DMS79 (cell line): ENCODE data around the gene PLPP1.
A peak's percentile ranks its signal among the peaks of the same experiment; 100 is the strongest.

ENCODE experiments used
- DNase-seq: peaks from one replicate; lab custom pipeline; 2025; lab: John Stamatoyannopoulos, UW

Gene PLPP1

DNA sequence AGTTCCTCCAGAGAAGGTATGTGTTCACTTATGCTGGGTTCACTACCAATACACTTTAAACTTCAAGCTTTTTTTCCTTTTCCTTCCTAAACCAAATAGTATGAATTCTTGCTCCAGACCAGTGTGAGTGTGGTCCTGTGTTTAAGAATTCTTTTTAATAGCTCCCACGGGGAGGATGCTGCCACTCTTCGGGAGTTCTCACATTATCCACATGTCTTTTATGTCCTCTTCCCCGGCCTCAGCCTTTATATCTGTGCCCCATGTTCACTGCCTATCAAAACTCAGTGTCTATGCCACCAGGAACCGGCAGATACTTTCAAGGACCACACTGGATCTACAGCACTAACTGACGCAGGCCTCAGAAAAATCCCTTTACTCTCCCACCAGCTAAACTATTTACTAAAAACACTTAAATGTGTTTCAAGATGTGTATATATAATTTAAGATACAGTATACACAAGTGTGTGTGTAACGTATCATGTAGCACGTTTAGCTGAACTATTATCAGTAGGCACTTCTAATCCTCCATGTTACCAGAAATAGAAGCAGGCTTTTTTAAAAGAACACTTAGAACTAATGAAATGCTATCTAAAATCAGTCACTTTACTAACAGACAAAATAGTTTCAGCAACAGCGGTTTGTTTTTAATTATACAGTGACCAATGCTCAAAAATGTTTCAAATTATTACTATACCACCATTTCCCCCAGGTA lies 88.0 kb downstream of the PLPP1 start:
- DNase-seq = no peak

DNA sequence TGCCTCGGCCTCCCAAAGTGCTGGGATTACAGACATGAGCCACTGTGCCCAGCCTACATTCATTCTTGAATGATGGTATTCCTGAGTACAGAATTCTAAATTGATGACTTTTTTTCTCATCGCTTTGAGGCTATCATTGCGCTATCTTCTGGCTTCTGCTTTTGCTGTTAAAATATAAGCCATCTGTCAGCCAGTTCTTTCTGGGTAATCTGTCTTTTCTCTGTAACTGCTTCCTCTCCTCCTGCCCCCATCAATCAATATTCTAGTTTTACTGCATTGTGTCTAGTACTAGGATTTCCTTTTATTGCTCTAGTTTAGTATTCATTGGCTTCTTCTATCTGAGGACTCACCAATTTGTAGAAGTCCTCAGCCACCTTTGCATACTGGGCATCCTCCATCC lies 89.0 kb downstream of the PLPP1 start:
- DNase-seq = no peak

- no peak for DNase-seq
Measured at GRCh38 chr5:55441954-55442353, 92.8 kb downstream of the PLPP1 start.

DNA sequence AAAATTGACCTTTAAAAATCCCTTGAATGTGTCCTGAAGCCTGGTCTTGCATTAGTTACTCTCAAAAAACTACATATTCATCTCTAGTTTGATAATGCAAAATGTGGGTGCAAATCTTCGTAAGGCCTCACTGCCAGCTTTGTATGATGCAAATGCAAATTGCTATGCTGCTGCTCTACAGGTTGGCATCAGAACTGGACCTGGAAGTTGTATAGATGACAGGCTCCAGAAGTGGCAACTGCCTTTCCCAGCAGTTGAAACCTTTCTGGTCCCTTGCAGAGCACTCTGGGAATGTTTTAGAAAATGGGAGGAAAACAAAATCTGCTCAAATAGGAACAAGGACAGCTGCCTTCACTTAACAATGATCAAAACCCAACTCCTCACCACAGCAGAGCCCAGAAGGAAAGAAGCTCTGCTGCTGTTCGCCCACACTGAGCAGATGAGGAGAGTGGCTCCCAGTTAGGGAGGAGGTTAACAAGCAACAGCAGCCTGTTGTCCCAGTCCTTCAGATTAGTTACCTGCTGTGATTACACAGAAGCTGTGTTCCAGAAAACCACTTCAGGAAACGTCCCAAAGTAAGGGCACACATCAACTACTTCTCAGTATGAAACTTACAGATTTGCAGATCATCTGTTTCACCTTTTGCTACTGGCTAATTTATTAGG lies 93.5 kb downstream of the PLPP1 start:
- DNase-seq = no peak

DNA sequence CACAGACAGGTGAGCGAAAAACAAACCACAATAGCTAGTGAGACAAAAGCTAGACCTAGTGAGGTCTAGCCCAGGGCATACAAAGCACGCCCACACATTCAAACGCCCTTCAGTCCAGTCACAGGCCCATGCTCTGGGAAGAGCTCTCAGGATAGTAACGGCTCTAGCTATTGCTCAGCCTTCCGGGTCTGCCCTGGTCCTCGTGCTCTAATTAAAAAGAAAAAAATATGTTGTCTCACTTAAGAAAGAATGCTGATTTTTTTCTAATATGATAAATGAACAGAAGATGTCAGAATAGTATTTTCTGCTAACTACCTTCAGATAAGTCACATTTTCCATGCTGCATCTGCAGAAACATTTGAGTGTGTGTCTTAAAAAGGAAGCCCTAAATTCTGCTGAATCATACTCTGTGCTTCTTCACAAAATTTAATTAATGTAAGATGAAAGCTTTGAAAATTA lies 94.5 kb downstream of the PLPP1 start:
- no peak for DNase-seq

DNA sequence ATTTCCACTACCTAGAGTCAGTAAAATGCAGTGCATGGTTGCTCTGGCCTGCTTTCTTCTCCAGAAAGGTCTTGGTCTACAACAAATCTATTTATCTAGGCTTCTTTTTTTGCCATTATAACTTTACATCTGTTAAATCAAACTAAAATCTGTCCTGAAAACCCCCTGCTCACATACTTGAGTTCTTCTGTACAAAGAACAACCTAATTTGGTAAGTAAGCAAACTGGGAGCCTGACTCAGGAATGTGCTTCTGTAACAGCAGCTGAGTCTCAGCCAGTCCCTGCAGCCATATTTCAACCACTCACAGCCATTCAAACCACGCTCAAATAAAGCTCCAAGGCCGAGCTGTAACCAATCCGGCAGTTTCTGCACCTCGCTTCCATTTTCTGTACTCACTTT lies 95.8 kb downstream of the PLPP1 start:
- DNase-seq = no peak

DNA sequence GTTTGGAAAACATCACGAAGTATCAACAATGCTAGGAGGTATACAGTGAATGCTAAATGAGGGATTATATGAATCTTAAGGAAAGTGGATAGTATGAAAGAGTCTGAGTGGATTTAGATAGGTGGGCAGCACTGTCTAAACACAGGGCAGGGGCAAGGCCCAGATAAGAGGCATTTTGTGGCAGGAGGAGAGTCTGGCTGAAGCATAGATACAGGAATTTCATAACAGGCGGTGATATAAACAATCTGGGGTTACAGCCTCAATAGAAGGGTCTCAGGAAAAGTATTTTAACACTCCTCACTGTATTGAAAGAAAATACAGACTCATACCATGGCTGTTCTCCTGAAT lies 96.9 kb downstream of the PLPP1 start:
- DNase-seq = no peak

- no peak for DNase-seq
Measured at GRCh38 chr5:55437452-55437851, 97.3 kb downstream of the PLPP1 start.

GRCh38 chr5:55432549-55432948 lies 102.2 kb downstream of the PLPP1 start:
- no peak for DNase-seq

GRCh38 chr5:55429613-55430253 lies 105.0 kb downstream of the PLPP1 start:
- no peak for DNase-seq

DNA sequence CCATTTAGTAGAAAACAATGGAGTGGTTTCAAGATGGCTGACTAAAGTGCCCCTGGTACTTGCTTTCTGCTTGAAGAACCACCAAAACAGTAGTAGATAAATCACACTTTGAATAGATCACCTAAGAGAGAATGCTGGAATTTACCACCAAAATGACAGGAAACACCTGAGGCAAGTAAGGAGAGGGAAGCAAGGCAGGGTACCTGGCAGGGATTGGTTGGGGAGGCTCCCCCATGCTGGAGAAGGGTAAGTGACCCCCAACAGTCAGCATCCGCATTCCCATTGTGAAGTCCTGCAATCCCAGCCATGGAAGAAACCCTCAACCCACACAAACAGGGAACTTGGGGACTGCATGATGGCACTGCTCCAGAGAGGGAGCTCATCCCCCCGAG lies 105.5 kb downstream of the PLPP1 start:
- DNase-seq = no peak

DNA sequence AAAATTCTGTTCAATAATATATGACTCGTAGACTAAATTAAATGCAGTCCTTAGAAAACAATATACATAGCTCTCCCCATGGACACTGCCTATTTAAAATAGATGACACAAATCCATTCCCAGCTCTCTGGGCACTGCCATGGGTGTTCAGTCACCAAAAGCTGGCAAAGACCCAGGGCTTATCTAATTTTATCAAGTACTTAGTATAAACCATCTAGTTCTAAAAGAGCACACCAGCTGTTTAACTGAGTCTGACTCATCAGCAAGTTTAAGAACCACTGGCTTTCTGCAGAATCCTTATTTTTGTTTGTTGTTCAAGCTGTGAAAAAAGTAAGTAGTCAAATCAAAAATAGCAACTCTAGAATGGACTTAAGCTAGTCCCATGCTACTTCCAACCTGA lies 107.6 kb downstream of the PLPP1 start:
- peak; percentile 6 for DNase-seq

- DNase-seq = no peak
Measured at GRCh38 chr5:55426455-55426854, 108.3 kb downstream of the PLPP1 start.

GRCh38 chr5:55421074-55421529 lies 113.7 kb downstream of the PLPP1 start:
- DNase-seq = no peak

GRCh38 chr5:55418994-55419968 lies 115.5 kb downstream of the PLPP1 start:
- DNase-seq = no peak

DNA sequence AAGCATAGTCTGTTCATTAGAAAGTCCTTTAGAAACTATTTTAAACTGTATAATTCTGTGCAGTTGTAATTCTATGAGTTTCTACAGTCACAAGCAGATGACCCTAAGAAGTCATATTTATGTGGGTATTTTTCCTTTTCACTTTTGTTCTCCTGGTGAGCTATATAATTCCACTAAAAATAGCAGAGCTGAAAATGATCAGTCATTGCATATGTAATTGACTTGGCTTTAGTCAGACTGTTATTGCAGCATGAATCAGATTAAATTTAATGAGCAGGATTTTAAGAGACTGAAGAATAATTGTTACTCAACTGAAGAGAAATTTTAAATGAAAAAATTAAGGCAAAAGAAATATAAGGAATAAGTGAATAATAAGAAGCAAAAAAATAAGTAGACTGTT lies 118.5 kb downstream of the PLPP1 start:
- no peak for DNase-seq

- no peak for DNase-seq
Measured at GRCh38 chr5:55415071-55415470, 119.7 kb downstream of the PLPP1 start.

DNA sequence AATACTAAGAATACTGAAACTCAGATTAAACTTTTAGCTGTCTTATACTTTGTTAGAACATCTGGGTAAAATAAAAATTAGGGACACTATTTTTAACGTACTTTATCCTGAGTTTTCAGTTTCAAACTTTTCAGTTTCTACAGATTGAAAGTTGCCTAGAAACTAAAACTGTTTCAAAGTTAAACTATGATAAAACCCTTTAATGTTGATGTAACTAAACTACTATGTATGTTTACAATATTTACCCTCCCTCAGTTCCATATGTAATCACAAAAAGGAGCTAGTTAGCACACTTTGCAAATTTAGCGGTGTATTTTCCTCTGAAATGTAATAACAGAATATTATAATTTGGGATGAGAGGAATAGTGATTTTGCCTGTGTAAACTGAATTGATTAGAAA lies 121.1 kb downstream of the PLPP1 start:
- DNase-seq = no peak

GRCh38 chr5:55411876-55412275 lies 122.9 kb downstream of the PLPP1 start:
- DNase-seq = no peak

GRCh38 chr5:55410845-55411244 lies 123.9 kb downstream of the PLPP1 start:
- DNase-seq = no peak

GRCh38 chr5:55409775-55410174 lies 125.0 kb downstream of the PLPP1 start:
- no peak for DNase-seq

DNA sequence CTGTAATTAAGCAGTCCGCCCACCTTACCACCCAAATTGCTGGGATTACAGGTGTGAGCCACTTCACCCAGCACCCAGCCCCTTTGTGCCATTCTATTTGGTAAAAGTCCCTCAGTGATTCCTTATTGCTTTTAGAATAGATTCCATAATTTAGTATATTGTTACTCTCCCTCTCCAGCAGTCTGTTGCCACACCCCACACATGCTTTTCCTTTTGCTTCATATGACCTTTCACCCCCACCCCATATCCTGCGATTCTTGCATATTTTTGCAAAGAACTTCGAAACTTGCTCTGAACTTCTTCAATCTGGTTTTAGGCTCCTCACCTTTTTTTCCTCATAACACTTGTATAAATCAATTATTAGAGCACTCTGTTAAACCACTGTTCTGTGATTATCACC lies 126.8 kb downstream of the PLPP1 start:
- no peak for DNase-seq
